AG08395 (cell line): ENCODE measurements around the gene MARVELD2.

ENCODE experiments used
- DNase-seq: peaks from one replicate; pipeline ENCODE4 v3.0.0; 2012; ENCODE audit warnings: mixed read lengths, low spot score

The MARVELD2 gene

DNA sequence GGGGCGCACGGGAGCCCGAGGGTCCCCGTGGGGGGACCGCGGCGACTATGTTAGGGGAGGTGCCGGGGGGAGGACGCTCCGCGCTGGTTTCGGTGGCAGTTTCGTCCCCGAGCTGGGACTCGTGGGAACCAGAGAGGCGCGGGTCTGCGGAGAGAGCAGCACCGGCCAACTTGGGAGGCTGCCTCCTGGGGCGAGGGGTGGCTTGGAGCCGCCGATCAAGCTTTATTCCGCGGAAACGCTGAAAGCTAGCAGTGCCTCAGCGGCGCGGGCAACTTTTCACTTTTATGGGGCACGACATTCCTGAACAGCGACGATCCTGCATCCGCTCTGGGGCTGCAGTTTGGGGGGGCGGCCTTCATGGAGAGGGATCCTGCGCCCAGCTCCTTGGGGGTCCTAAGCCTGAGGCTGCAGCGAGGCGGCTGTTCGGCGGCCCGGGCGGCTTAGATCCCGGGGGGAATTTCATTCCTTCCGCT is 78.0 kb downstream of the MARVELD2 start:
- no peak for DNase-seq

GRCh38 chr5:69493396-69494133 is 78.6 kb downstream of the MARVELD2 start:
- no peak for DNase-seq
